NCI-H1048 (cell line): ENCODE measurements around the gene PIK3CA.
"Not testable (repeated sequence)": the region's sequence is repeated elsewhere in the genome, so short reads cannot be mapped to it uniquely, and the experiment has no call there.

Experiments used
- DNase-seq: peaks from one replicate; lab custom pipeline; 2025; lab: John Stamatoyannopoulos, UW

Gene PIK3CA

DNA sequence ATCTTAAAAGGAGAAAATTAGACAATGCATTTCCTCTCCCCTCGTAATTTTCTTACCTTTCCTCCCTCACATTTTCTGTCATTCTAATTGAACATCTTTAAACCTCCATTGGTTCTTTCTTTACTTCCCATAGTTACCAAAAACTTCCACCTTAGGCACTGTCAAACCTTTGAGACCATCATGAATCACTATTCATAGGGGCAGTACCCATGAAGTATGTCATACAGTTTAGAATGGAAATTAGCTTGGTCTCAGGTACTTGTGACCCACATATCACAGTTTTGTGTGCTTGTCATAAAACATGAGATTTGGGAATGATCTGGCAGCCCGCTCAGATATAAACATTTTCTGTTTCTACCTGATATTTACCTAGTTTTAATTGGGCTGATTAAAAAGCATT, 52.6 kb downstream of the PIK3CA start:
- DNase-seq = no peak

DNA sequence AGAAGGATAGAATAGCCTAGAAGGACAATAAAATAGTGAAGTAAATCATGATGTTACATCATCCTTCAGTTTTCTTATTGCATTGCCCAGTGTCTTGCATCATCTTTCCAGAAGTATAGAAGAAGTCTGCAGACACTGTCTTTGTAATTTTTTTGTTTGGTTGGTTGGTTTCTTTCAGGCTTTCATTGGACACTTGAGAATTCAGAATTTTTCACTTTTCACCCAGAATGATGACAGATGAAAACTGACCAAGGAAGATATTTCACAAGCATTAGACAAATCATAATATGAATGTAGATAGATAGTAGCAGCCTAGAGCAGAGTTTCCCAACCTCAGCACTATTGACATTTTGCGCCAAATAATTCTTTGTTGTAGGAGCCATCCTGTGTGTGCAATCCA, 67.4 kb downstream of the PIK3CA start:
- not testable (repeated sequence) for DNase-seq

DNA sequence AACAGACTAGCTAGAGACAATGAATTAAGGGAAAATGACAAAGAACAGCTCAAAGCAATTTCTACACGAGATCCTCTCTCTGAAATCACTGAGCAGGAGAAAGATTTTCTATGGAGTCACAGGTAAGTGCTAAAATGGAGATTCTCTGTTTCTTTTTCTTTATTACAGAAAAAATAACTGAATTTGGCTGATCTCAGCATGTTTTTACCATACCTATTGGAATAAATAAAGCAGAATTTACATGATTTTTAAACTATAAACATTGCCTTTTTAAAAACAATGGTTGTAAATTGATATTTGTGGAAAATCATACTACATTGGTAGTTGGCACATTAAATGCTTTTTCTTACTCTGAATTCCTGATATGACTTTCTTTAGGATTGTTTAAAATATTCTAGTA, 70.1 kb downstream of the PIK3CA start:
- DNase-seq = not testable (repeated sequence)

DNA sequence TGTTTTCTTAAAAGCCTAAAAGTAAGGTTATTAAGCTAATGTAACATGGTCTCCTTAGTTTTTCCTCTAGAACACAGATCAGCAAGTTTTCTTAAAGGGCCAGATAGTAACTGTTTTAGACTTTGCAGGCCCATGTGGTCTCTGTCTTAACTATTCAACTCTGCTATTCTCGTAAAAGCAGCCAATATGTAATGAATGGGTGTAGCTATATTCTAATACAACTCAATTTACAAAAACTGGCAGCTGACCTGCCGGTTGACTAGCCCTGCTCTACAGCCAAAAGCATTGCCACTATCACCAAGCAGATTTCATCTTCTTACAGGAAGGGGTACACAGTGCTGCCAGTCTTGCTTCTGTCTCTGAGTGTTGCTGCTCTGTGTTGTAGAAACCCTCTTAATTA, 75.4 kb downstream of the PIK3CA start:
- DNase-seq = no peak

DNA sequence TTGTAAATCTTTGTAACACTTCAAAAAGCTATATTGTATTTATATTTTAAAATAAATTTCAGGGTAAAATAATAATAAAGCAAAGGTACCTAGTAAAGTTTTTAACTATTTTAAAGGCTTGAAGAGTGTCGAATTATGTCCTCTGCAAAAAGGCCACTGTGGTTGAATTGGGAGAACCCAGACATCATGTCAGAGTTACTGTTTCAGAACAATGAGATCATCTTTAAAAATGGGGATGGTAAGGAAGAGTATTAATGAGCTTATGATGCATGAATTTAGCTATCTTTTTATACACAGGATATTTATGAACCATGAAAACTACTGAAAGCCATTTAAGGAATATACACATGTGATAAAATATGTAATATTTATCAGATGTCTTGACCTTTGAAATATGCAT, 76.4 kb downstream of the PIK3CA start:
- no peak for DNase-seq

DNA sequence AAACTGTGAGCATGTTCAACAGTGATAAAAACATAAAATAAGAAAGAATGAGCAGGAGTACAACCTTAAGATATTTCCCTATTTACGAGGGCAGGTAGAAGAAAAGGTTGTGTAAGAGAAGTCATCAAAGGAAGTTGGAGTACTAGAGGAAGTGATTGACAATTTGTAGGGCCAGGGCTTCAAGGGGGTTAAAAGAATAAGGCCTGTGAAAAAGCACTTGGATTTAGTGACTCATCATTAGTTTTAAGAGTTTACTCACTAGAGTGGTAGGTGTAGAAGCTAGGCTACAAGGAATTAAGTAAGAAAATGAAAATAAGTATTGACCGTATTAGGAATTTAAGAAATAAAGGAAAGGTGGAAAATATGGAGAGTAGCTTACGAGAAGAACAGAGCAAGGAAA, 79.2 kb downstream of the PIK3CA start:
- no peak for DNase-seq

DNA sequence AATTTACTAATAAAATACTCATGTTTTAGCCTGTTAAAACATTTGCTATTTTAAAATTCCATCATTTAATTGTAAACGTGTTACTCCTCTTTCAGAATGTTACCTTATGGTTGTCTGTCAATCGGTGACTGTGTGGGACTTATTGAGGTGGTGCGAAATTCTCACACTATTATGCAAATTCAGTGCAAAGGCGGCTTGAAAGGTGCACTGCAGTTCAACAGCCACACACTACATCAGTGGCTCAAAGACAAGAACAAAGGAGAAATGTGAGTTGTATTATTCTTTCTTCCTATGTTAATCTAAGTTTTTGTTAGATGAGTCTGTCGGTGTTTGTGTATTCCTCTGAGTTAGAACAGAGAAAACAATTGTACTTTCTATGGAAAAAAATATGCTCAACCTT, 81.0 kb downstream of the PIK3CA start:
- DNase-seq = no peak

DNA sequence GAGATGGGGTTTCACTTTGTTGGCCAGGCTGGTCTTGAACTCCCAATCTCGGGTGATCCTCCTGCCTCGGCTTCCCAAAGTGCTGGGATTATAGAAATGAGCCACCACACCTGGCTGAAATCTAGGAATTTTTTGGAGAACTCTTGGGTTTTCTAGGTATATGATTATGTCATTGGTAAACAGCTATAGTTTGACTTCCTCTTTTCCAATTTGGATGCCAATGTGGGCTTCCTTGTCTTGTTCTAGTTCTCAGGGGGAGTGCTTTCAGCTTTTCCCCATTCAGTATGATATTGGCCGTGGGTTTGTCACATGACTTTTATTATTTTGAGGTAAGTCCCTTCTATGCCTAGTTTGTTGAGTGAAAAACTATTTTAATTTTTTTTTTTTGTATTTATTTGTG, 84.9 kb downstream of the PIK3CA start:
- DNase-seq = no peak

DNA sequence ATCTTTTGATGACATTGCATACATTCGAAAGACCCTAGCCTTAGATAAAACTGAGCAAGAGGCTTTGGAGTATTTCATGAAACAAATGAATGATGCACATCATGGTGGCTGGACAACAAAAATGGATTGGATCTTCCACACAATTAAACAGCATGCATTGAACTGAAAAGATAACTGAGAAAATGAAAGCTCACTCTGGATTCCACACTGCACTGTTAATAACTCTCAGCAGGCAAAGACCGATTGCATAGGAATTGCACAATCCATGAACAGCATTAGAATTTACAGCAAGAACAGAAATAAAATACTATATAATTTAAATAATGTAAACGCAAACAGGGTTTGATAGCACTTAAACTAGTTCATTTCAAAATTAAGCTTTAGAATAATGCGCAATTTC, 86.0 kb downstream of the PIK3CA start:
- DNase-seq = no peak

DNA sequence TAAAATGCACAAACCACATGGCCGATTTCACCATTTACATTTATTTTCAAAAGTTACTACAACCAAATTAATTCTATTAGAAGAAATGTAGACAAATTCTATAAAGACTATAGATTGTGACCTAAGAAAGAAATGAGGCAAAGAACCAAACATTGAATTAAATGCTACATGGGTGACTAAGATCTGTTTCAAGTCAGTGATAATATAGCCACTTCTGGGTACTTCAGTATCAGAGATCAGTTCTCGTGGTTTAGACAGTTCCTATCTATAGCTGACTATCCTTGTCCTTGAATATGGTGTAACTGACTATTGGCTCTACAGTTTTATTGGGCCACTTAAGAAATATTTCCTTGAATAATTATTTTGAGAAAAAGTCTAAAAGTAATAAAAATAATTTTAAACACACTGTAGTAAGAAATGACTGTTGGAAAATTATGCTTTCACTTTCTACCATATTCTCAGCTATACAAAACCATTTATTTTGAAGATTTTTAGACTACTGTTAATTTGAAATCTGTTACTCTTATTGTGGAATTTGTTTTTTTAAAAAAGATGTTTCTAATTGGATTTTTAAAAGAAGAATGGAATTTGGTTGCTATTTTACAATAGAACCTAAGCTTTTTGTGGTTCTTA, 88.6 kb downstream of the PIK3CA start:
- DNase-seq = no peak

DNA sequence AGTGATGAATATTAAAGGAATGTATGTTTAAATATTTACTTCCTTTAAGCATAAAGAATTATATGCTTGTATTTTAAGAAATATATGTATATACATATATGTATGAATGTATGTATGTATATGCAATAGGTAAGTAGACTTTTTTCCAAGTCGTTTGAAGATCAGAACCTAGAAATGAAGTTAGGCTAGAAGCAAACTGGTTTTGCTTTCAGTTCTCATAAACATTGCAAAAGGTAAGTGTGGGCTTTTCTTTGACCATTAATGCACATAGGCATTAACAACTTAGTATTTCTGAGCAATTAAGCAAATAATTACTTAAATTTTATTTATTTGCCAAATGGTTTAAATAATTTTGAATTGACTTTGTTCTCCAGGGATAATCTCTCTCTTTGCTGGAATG, 92.1 kb downstream of the PIK3CA start:
- not testable (repeated sequence) for DNase-seq

DNA sequence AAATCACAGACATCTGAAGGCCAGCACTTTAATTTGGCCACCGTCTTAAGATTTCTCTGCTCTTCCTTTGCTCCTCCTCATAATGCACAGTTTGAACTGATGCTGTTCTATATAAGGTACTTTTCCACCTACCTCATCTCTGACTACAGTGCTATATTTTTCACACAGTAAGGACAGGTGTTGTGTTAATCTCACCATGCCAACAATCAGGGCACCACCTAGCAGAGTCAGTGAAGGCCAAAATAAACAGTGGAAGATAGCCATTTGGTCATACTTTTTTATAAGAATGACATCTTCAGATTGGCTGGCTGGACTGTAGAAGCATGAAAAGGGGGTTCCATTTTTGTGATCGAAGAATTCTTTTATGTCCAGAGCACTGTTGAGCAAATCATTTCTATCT, 94.7 kb downstream of the PIK3CA start:
- DNase-seq = not testable (repeated sequence)

DNA sequence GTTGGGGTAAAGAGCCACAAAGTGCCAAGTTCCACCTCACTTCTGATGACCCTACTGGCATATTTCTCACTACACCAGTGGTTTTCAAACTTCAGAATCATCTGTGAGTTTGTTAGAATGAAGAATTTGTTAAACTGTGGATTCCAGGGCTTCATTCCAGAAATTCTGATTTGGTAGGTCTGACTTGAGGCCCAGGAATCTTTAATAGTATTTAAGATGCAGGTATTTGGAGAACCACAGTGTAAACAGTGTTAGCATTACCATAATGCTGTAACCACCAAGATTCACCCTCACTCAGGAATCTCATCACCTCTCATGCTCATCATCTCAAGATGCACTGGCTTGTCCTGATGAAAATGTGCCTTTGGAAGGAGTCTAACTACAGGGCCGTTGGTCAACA, 96.7 kb downstream of the PIK3CA start:
- DNase-seq = no peak

DNA sequence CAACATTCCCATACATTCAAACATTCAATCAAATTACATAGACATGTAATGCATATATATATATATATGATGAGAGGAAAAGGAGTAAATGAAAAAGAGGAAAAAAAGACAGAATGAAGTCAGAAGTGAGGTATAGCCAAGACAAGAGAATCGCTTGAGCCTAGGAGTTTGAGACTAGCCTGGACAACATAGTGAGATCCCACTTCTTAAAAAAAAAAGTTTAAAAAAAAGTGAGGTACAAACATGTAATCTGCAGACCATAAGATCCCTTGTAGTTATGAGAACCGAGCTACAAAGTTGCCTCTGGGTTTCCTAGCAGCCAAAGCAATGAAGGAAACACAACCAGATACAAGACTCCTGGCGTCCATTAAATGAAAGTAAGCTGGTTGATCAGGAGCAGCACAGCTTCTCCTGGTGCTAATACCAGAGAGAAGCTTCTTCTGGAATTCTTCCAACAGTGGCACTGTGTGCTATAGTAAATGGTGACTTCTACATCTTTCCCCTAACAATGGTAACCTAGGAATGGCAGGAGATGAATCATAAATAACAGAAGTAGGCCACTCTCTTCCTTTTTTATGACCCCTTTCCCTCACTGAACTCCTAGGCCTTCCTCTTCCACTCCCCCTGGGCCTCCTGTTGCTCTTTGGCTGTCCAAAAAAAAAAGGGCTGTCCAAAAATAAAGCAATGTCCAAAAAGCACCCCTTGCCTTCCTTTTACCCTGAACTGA, 99.3 kb downstream of the PIK3CA start:
- no peak for DNase-seq

DNA sequence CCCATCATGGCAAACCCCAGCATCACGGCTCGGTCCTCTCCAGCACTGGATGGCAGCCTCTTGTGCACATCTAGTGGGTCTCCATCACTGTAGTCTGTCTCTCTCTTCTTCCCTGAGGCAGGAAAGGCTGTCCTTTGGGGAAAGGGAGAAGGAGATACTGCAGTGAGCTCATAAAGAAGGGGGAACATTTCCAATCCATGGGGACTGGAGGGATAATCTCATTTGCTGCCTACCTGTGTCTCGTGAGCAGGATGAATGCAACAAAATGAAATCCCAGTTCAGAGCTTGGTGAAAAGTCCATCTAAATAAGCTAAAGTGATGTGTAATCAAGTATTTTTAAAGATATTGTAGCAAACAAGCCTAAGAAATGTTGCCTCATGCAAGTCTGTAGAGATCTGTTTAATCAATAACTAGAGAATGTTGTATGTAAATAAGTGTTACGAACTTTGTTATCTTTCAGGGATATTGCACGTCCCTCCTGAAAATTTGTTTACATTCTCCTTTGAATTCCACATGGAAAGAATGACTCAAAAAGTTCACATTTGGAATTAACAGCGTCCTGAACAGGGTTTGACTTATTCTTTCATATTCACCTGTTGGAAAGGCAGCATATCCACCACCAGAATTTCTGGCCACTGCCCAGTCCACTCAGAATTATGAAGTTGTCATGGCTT, 102.8 kb downstream of the PIK3CA start, which contains the start of gene KCNMB3:
TSS of gene KCNMB3 (minus strand) at position 312 of the 674 bp plus-strand sequence. CDS start at position 188, 124 bp downstream.
- DNase-seq = no peak

DNA sequence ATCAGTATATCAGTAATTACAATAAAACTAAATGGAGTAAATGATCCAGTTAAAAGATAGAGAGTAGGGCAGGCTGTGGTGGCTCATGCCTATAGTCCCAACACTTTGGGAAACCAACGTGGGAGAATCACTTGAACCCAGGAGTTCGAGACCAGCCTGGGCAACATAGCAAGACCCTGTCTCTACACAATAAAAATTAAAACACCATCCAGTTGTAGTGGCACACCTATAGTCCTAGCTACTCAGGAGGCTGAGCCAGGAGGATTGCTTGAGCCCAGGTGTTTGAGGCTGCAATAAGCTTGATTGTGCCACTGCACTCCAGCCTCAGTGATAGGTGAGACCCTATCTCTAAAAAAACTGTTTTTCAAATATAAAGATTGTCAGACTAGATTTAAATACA, 108.7 kb downstream of the PIK3CA start:
- DNase-seq = no peak

DNA sequence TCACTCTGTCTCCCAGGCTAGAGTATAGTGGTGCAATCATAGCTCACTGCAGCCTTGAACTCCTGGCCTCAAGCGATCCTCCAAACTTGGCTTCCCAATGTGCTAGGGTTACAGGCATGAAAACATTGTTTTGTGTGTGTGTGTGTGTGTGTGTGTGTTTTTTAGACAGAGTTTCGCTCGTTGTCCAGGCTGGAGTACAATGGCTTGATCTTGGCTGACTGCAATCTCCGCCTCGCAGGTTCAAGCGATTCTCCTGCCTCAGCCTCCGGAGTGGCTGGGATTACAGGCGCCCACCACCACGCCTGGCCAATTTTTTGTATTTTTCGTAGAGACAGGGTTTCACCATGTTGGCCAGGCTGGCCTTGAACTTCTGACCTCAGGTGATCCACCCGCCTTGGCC, 109.6 kb downstream of the PIK3CA start:
- DNase-seq = not testable (repeated sequence)

DNA sequence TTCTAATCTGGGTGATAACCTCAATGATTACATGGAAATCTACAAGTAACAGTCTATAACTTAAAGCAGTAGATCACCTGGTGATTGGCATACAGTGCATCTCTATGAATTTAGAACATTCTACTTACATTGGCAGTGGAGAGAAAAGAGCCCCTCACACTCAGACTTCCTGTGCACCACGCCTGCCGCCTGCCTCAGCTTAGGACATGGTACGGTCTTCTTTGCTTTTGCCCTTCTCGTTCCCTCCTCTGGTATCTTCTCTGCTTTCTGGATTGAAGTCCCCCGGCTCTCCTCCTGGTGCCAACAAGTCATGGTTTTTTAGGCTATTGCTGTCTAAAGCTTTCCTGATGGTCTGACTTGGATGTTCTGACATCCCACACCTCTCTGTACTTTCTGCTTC, 110.7 kb downstream of the PIK3CA start:
- DNase-seq = no peak

DNA sequence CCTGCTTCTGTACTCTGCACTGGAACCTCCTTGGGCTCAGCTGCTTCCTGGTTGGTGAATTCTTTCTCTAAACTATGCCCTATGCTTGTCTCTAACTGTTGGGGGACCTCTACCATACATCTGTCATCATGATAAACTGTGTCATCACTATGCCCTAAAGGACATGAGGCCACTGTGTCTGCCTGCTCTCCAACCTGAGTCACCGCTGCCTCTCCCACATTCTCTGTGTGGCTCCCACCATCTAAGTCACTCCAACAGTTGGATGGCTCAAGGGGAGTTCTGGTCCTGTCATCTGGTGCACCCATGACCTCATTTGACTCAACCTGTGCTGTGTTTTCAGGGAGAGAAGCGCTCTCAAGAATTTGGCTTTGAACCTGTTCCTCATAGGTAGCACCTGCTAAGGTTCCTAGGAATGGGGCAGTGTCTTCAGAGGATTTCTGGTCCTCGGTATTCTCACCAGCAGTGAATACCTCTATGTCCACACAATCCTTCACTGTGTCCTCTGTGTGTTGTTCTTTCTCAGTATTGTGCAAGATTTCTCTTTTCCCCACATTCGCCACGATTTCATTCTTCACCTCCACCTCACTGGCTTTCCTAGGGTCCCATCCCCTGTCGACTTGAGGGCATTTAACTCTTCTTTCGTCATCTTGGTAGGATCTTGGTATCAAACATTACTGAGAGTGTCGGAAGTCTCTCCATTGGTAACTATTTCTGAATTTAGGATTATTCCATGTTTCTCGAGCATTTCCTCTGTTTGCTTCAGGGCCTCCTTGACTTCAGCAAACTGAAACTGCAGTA, 112.0 kb downstream of the PIK3CA start:
- not testable (repeated sequence) for DNase-seq

DNA sequence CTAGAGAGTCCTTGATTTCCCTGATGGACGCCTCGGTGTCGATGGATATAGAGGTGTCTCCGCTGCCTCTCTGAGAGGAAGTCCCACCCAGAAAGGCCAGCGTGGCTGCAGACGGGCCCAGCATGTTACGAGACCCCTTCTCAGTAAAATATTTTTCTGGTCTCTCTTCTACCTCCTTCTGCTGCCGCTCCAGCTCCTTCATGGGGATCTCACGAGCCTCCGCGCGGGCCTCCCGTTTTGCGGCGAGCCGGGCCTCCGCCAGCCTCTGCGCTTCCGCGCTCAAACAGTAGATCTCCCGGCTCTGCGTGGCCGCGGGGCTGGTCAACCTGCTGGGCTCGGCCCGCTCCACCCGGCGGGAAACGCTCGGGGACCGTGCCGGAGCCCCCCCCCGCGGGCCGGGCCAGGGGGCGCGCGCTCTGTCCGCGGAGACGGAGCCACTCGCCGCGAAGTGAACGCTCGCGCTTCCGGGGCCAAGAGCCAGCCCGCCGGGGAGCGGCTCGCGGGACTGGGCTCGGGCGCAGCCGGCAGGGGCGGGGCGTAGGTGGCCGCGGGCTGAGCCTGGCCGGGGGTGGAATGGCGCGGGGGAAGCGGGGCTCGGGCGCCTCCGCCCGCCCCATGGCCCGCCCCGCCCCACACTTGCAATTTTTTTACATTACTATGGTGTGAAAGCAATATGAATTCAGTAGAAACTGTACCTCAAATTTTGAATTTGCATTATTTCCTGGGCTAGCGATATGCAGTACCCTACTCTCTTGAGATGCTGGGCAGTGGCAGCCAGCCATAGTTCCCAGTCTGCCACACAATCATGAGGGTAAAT, 113.0 kb downstream of the PIK3CA start:
- DNase-seq = no peak

DNA sequence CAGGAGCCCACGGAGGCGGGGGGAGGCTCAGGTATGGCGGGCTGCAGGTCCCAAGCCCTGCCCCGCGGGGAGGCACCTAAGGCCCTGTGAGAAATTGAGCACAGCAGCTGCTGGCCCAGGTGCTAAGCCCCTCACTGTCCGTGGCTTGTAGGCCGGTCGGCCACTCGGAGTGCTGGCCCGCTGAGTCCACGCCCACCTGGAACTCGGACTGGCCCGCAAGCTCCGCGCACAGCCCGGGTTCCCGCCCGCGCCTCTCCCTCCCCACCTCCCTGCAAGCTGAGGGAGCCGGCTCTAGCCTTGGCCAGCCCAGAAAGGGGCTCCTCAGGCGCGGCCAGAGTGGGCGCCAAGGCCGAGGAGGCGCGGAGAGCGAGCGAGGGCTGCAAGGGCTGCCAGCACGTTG, 115.0 kb downstream of the PIK3CA start:
- DNase-seq = no peak

DNA sequence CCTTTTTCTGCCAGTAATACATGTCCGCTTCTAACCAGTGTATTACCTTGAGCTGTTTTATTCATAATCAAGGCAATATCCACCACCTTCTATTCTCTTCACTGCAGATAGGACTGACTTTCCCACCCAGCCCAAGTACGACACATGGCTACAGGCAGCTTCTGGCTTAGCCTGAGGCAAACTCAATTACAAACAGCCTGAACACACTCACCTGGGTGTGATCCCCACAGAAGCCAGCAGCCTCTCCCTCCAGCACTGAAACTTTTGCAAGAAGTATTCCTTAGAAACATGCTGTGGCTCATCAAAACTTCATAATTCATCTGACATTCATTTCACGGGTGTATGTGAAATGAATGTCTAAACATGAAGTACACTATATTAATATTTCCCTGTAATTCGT, 116.3 kb downstream of the PIK3CA start:
- DNase-seq = no peak
